ENCODE measurements around the gene GNB1.

DNA sequence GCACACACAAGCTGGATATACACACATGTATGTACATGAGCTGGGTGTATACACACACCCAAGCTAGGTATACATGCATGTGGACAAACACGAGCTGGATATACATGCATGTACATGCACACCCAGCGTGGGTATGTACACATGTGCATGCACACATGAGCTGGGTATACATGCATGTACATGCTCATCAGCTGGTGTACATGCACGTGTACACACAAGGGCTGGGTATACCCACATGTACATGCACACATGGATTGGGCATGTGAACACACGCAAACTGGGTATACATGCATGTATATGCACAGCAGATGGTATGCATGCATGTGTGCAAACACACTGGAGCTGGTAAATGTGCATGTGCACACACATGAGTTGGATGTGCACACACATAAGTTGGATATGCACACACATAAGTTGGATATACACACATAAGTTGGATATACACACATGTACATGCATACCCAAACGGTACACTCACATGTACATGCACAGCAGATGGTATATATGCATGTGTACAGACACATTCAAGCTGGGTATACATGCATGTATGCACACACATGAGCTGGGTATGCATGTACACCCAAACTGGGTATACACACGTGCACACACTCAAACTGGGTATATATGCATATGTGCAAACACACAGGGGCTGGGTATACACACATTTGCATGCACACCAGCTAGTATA is 7.5 kb upstream of the GNB1 start:
- TF ChIP-seq, protein P1, sequence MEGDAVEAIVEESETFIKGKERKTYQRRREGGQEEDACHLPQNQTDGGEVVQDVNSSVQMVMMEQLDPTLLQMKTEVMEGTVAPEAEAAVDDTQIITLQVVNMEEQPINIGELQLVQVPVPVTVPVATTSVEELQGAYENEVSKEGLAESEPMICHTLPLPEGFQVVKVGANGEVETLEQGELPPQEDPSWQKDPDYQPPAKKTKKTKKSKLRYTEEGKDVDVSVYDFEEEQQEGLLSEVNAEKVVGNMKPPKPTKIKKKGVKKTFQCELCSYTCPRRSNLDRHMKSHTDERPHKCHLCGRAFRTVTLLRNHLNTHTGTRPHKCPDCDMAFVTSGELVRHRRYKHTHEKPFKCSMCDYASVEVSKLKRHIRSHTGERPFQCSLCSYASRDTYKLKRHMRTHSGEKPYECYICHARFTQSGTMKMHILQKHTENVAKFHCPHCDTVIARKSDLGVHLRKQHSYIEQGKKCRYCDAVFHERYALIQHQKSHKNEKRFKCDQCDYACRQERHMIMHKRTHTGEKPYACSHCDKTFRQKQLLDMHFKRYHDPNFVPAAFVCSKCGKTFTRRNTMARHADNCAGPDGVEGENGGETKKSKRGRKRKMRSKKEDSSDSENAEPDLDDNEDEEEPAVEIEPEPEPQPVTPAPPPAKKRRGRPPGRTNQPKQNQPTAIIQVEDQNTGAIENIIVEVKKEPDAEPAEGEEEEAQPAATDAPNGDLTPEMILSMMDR (IDR thresholded peaks at IDR 0.05; ENCODE audit: borderline replicate concordance, extremely low read depth, low read length, poor library complexity, severe bottlenecking) = no peak
- no peak for TF ChIP-seq EZH2 (IDR thresholded peaks at IDR 0.05; ENCODE audit: borderline replicate concordance, low read depth, low read length, severe bottlenecking)

All from DND-41 (cell line).